DOHH2 (cell line): ENCODE results near the gene HTR1A.

Experiments
- H3F3A ChIP-seq: fragments of 200-600 bp; sonication (generic), shearing (Covaris generic); 2 replicates; pipeline ENCODE4 v1.6.0; 2016; ENCODE audit warnings: antibody characterized with exemption, mild to moderate bottlenecking; ENCODE audit not compliant: control insufficient read depth, insufficient read depth
- H3K27ac ChIP-seq: fragments of 200-600 bp; sonication (generic); 2 replicates; pipeline ENCODE4 v1.5.1; 2014; ENCODE audit warnings: low read depth, mild to moderate bottlenecking, low read length, moderate library complexity
- H3K27me3 ChIP-seq: fragments of 200-600 bp; sonication (generic); 2 replicates; pipeline ENCODE4 v1.6.1; 2014; ENCODE audit warnings: mild to moderate bottlenecking, low read length, mixed read lengths; ENCODE audit not compliant: control insufficient read depth
- H3K36me3 ChIP-seq: fragments of 200-600 bp; sonication (generic); 2 replicates; pipeline ENCODE4 v1.6.1; 2014; ENCODE audit warnings: mild to moderate bottlenecking, low read length, moderate library complexity, mixed read lengths; ENCODE audit not compliant: control insufficient read depth
- H3K4me1 ChIP-seq: fragments of 200-600 bp; sonication (generic); 2 replicates; pipeline ENCODE4 v1.6.1; 2014; ENCODE audit warnings: mild to moderate bottlenecking, low read length, mixed read lengths; ENCODE audit not compliant: control insufficient read depth
- H3K4me2 ChIP-seq: fragments of 200-600 bp; sonication (generic); 2 replicates; pipeline ENCODE4 v1.6.0; 2014; ENCODE audit warnings: mild to moderate bottlenecking, low read length, moderate library complexity
- H3K4me3 ChIP-seq: fragments of 200-600 bp; sonication (generic); 2 replicates; pipeline ENCODE4 v1.5.1; 2014; ENCODE audit warnings: mild to moderate bottlenecking, low read length, mixed read lengths
- H3K79me2 ChIP-seq: fragments of 200-600 bp; sonication (generic); 2 replicates; pipeline ENCODE4 v1.6.1; 2014; ENCODE audit warnings: mild to moderate bottlenecking, low read length, mixed read lengths; ENCODE audit not compliant: control insufficient read depth
- H3K9me2 ChIP-seq: fragments of 200-600 bp; sonication (generic); replicated peaks from 2 replicates; pipeline ENCODE4 v1.6.1; 2014; ENCODE audit warnings: mild to moderate bottlenecking, low read length, mixed read lengths; ENCODE audit not compliant: control insufficient read depth
- H3K9me3 ChIP-seq: fragments of 200-600 bp; sonication (generic); 2 replicates; pipeline ENCODE4 v1.6.1; 2014; ENCODE audit warnings: antibody characterized with exemption, low read length, mixed read lengths; ENCODE audit not compliant: control insufficient read depth, insufficient read depth
- H4K20me1 ChIP-seq: fragments of 200-600 bp; sonication (generic); 2 replicates; pipeline ENCODE4 v1.6.0; 2014; ENCODE audit warnings: low read depth, mild to moderate bottlenecking, antibody characterized with exemption, low read length, moderate library complexity; ENCODE audit not compliant: control insufficient read depth, insufficient read depth
- EZH2phosphoT487 ChIP-seq: fragments of 200-600 bp; sonication (generic); IDR thresholded peaks from 2 replicates; pipeline ENCODE4 v1.6.1; 2017; ENCODE audit warnings: borderline replicate concordance, mild to moderate bottlenecking, antibody characterized with exemption, low read length, moderate library complexity, mixed read lengths
- TF ChIP-seq, protein P1 (sequence below): fragments of 200-600 bp; sonication (generic); IDR thresholded peaks from one replicate; pipeline ENCODE4 v1.5.1; 2014; ENCODE audit warnings: antibody characterized with exemption, mild to moderate bottlenecking, low read depth, low read length; ENCODE audit not compliant: poor library complexity, severe bottlenecking

HTR1A gene

GRCh38 chr5:63958654-63959053 is 3.6 kb downstream of the HTR1A start:
- Histone ChIP-seq H3K9me3 (peaks cover 5% of the 10 kb centered on the region; the same call in 1 of the 2 replicates), H3K4me2 (no peak overlapping the region), H3K36me3 (no peaks in the 10 kb centered on the region), H3K4me1 (no peaks in the 10 kb centered on the region), H3K9me2 (no peaks in the 10 kb centered on the region), H3K4me3 (no peak overlapping the region), H3K27me3 (no peaks in the 10 kb centered on the region), H3K79me2 (no peaks in the 10 kb centered on the region), H4K20me1 (no peaks in the 10 kb centered on the region), H3F3A (no peaks in the 10 kb centered on the region), H3K27ac (no peak overlapping the region)
- TF ChIP-seq, protein P1, sequence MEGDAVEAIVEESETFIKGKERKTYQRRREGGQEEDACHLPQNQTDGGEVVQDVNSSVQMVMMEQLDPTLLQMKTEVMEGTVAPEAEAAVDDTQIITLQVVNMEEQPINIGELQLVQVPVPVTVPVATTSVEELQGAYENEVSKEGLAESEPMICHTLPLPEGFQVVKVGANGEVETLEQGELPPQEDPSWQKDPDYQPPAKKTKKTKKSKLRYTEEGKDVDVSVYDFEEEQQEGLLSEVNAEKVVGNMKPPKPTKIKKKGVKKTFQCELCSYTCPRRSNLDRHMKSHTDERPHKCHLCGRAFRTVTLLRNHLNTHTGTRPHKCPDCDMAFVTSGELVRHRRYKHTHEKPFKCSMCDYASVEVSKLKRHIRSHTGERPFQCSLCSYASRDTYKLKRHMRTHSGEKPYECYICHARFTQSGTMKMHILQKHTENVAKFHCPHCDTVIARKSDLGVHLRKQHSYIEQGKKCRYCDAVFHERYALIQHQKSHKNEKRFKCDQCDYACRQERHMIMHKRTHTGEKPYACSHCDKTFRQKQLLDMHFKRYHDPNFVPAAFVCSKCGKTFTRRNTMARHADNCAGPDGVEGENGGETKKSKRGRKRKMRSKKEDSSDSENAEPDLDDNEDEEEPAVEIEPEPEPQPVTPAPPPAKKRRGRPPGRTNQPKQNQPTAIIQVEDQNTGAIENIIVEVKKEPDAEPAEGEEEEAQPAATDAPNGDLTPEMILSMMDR: no peak
- no peak for TF ChIP-seq EZH2phosphoT487

GRCh38 chr5:63957617-63958016 is 4.6 kb downstream of the HTR1A start:
- H3K4me3 ChIP-seq: no peak overlapping the region
- no peak overlapping the region for H3K27ac ChIP-seq
- H3K27me3 ChIP-seq: no peaks in the 10 kb centered on the region
- no peaks in the 10 kb centered on the region for H3F3A ChIP-seq
- H3K9me2 ChIP-seq: no peaks in the 10 kb centered on the region
- no peak for TF ChIP-seq EZH2phosphoT487
- TF ChIP-seq, protein P1: no peak
- H3K36me3 ChIP-seq: no peaks in the 10 kb centered on the region
- H3K79me2 ChIP-seq: no peaks in the 10 kb centered on the region
- no peaks in the 10 kb centered on the region for H4K20me1 ChIP-seq
- no peaks in the 10 kb centered on the region for H3K4me1 ChIP-seq
- no peak overlapping the region for H3K4me2 ChIP-seq
- H3K9me3 ChIP-seq: peaks cover 5% of the 10 kb centered on the region; the same call in 1 of the 2 replicates

DNA sequence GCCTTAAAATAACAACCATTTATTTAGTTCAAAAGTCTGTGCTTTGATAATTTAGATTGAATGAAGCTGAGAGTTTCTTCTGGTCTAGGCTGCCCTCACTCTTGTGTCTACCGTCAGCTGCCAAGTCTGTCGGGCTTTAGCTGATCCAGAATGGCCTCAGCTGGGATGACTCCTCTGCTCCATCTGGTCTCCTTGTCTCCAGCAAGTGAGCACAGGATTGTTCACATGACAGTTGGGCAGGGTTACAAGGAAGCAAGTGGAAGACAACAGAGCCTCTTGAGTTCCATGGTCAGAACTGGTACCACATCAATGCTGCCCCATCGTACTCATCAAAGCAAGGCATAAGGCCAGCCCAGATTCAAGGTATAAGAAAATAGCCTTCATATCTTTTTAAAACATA is 9.0 kb downstream of the HTR1A start:
- no peak for TF ChIP-seq EZH2phosphoT487
- TF ChIP-seq, protein P1: no peak
- Histone ChIP-seq H3K4me1 (no peaks in the 10 kb centered on the region), H3K79me2 (no peaks in the 10 kb centered on the region), H3K4me3 (no peak overlapping the region), H4K20me1 (no peaks in the 10 kb centered on the region), H3K9me2 (no peaks in the 10 kb centered on the region), H3K27ac (no peak overlapping the region), H3K36me3 (no peaks in the 10 kb centered on the region), H3K9me3 (no peaks in the 10 kb centered on the region), H3F3A (no peaks in the 10 kb centered on the region), H3K27me3 (no peaks in the 10 kb centered on the region), H3K4me2 (no peak overlapping the region)
